MM.1S (cell line): ENCODE measurements around the gene ATP2A2.
"Not testable (repeated sequence)": the region's sequence is repeated elsewhere in the genome, so short reads cannot be mapped to it uniquely, and the experiment has no call there.

ENCODE experiments used
- DNase-seq: peaks from one replicate; pipeline ENCODE4 v3.0.0-alpha.2; 2015
- H2AFZ ChIP-seq: fragments of 300-600 bp; sonication (generic); 2 replicates; pipeline ENCODE4 v1.6.0; 2016; ENCODE audit warnings: antibody characterized with exemption, low read length
- H3F3A ChIP-seq: fragments of 300-600 bp; sonication (generic); 2 replicates; pipeline ENCODE4 v1.6.1; 2016; ENCODE audit warnings: mild to moderate bottlenecking, antibody characterized with exemption, low read length, moderate library complexity, mixed read lengths; ENCODE audit not compliant: insufficient read depth
- H3K27ac ChIP-seq: fragments of 300-600 bp; sonication (generic); 2 replicates; pipeline ENCODE4 v1.5.1; 2016; ENCODE audit warnings: mild to moderate bottlenecking, low read length
- H3K27me3 ChIP-seq: fragments of 300-600 bp; sonication (generic); replicated peaks from 2 replicates; pipeline ENCODE4 v1.6.0; 2016; ENCODE audit warnings: low read length; ENCODE audit not compliant: insufficient read depth
- H3K36me3 ChIP-seq: fragments of 300-600 bp; sonication (generic); replicated peaks from 2 replicates; pipeline ENCODE4 v1.6.1; 2016; ENCODE audit warnings: mild to moderate bottlenecking, low read length, mixed read lengths; ENCODE audit not compliant: insufficient read depth
- H3K4me1 ChIP-seq: fragments of 300-600 bp; sonication (generic); 2 replicates; pipeline ENCODE4 v1.6.1; 2016; ENCODE audit warnings: low read length, mixed read lengths
- H3K4me2 ChIP-seq: fragments of 300-600 bp; sonication (generic); 2 replicates; pipeline ENCODE4 v1.6.0; 2016; ENCODE audit warnings: low read depth, low read length
- H3K4me3 ChIP-seq: fragments of 300-600 bp; sonication (generic); 2 replicates; pipeline ENCODE4 v1.5.1; 2016; ENCODE audit warnings: low read length, mixed read lengths
- H3K79me2 ChIP-seq: fragments of 300-600 bp; sonication (generic); 2 replicates; pipeline ENCODE4 v1.6.1; 2016; ENCODE audit warnings: mixed run types, low read length, mixed read lengths
- H3K9ac ChIP-seq: fragments of 300-600 bp; sonication (generic); 2 replicates; pipeline ENCODE4 v1.6.1; 2016; ENCODE audit warnings: low read length, mixed read lengths
- H3K9me2 ChIP-seq: fragments of 300-600 bp; sonication (generic); replicated peaks from 2 replicates; pipeline ENCODE4 v1.6.1; 2016; ENCODE audit warnings: mild to moderate bottlenecking, low read length, mixed read lengths; ENCODE audit not compliant: insufficient read depth
- H3K9me3 ChIP-seq: fragments of 300-600 bp; sonication (generic); replicated peaks from 2 replicates; pipeline ENCODE4 v1.6.1; 2016; ENCODE audit warnings: mild to moderate bottlenecking, low read length, mixed read lengths; ENCODE audit not compliant: insufficient read depth
- H4K20me1 ChIP-seq: fragments of 300-600 bp; sonication (generic); 2 replicates; pipeline ENCODE4 v1.6.1; 2016; ENCODE audit warnings: mild to moderate bottlenecking, low read length, moderate library complexity, mixed read lengths; ENCODE audit not compliant: insufficient read depth
- CTCF ChIP-seq: fragments of 300-600 bp; sonication (generic); IDR thresholded peaks from 2 replicates; pipeline ENCODE4 v1.5.1; 2016; ENCODE audit warnings: antibody characterized with exemption, low read length, mixed read lengths
- EZH2 ChIP-seq: fragments of 300-600 bp; sonication (generic); optimal IDR thresholded peaks from 2 replicates; pipeline ENCODE3; 2017; ENCODE audit warnings: low read depth, mild to moderate bottlenecking, antibody characterized with exemption, low read length, mixed read lengths
- EZH2phosphoT487 ChIP-seq: fragments of 300-600 bp; sonication (generic); IDR thresholded peaks from 2 replicates; pipeline ENCODE4 v1.6.1; 2018; ENCODE audit warnings: antibody characterized with exemption, low read length

Gene ATP2A2

DNA sequence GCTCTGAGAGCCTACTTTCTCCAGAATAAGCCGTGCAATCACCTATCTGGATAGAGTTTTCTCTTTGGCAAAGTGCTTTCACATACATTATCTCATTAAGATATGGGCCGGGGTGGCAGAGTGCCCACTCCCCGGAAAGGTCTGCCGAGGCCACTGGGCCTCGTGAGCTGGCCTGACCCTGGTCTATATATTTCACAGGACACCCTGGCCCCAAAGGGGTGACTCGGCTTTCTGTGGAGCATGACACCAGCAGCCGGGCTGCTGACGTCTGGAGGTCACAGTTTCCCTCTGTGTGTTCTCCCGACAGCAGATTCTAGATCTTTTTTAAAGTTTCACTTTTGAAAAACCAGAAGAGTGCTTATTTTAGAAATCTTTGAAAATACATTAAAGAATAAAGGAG lies 27.9 kb upstream of the ATP2A2 start:
- Histone ChIP-seq H3K36me3 (no peaks in the 10 kb centered on the region), H4K20me1 (no peaks in the 10 kb centered on the region), H3K9me2 (no peaks in the 10 kb centered on the region), H3F3A (no peaks in the 10 kb centered on the region), H3K27ac (peak overlapping the region; percentile 16; the same call in 1 of the 2 replicates), H2AFZ (peak overlapping the region; percentile 63), H3K9me3 (no peaks in the 10 kb centered on the region), H3K79me2 (no peaks in the 10 kb centered on the region), H3K9ac (peak overlapping the region; percentile 25; the same call in 1 of the 2 replicates), H3K4me3 (no peak overlapping the region), H3K4me2 (peak overlapping the region; percentile 41), H3K27me3 (no peaks in the 10 kb centered on the region), H3K4me1 (no peaks in the 10 kb centered on the region)
- DNase-seq, result peak; percentile 15
- TF ChIP-seq CTCF, result no peak
- no peak for TF ChIP-seq EZH2
- no peak for TF ChIP-seq EZH2phosphoT487

DNA sequence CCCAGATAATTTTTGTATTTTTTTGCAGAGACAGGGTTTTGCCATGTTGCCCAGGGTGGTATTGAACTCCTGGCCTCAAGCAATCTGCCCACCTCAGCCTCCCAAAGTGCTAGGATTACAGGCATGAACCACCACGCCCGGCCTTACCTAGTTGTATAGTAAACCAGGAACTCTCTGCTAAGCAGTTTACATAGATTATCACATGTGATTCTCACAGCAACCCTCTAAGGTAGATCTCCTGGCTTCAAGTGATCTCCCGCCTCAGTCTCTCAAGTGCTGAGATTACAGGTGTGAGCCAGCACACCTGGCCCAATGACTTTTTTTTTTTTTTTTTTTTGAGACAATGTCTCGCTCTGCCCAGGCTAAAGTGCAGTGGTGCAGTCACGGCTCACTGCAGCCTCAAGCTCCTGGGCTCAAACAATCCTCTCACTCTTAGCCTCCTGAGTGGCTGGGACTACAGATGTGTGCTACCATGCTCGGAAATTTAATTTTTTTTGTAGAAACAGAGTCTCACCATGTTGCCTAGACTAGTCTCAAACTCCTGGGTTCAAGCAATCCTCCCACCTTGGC lies 26.0 kb upstream of the ATP2A2 start:
- DNase-seq, result no peak
- Histone ChIP-seq H3K9me2 (no peaks in the 10 kb centered on the region), H3K79me2 (no peaks in the 10 kb centered on the region), H3K4me1 (no peaks in the 10 kb centered on the region), H3K4me3 (no peak overlapping the region), H2AFZ (no peak overlapping the region), H3K27me3 (no peaks in the 10 kb centered on the region), H3F3A (no peaks in the 10 kb centered on the region), H3K36me3 (no peaks in the 10 kb centered on the region), H3K9me3 (no peaks in the 10 kb centered on the region), H3K4me2 (no peak overlapping the region), H4K20me1 (no peaks in the 10 kb centered on the region), H3K27ac (no peak overlapping the region), H3K9ac (no peak overlapping the region)
- TF ChIP-seq EZH2 (no peak), EZH2phosphoT487 (no peak), CTCF (no peak)

DNA sequence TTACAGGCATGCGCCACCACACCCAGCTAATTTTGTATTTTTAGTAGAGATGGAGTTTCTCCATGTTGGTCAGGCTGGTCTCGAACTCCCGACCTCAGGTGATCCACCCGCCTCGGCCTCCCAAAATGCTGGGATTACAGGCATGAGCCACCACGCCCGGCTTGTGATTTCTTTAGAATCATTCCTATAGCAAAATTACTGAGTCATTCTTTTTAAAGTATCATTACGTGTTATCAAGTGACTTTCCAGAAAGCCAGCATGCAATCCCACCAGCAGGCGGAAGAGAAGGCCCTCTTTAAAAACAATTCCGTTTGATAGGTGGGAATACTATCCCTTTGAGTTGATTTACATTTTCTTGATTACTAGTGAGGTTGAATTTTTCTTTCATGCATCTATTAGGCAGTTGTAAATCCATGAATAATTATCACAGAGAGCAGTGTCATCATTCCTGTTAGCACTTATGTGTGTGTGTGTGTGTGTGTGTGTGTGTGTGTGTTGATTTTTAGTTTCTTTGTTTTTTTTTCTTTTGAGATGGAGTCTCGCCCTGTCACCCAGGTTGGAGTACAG lies 25.1 kb upstream of the ATP2A2 start:
- not testable (repeated sequence) for H3K9me2 ChIP-seq, H4K20me1 ChIP-seq, H3K27ac ChIP-seq, H3K9ac ChIP-seq, H2AFZ ChIP-seq, H3K79me2 ChIP-seq, H3F3A ChIP-seq, H3K9me3 ChIP-seq, H3K36me3 ChIP-seq, H3K27me3 ChIP-seq, H3K4me3 ChIP-seq, H3K4me2 ChIP-seq, H3K4me1 ChIP-seq, DNase-seq

- Histone ChIP-seq H3K9ac (no peak overlapping the region), H3K79me2 (no peaks in the 10 kb centered on the region), H3K4me2 (no peak overlapping the region), H3K4me3 (no peak overlapping the region), H3K4me1 (no peaks in the 10 kb centered on the region), H3K9me2 (no peaks in the 10 kb centered on the region), H3K36me3 (no peaks in the 10 kb centered on the region), H3K27ac (no peak overlapping the region), H3K27me3 (no peaks in the 10 kb centered on the region), H2AFZ (no peak overlapping the region), H3F3A (no peaks in the 10 kb centered on the region), H4K20me1 (no peaks in the 10 kb centered on the region), H3K9me3 (no peaks in the 10 kb centered on the region)
- DNase-seq, result no peak
- TF ChIP-seq EZH2phosphoT487 (no peak), CTCF (no peak), EZH2 (no peak)
These were observed 24.1 kb upstream of the ATP2A2 start for GRCh38 chr12:110256780-110257431.
